Activated CD4-positive, CD25-positive, alpha-beta regulatory T cell treated with anti-CD3 and anti-CD28 coated beads, Interleukin-2, amount 50 U/mL, for 72 hours (primary cell): ENCODE data around the gene ZNF319.
A peak's percentile ranks its signal among the peaks of the same experiment; 100 is the strongest.
"Not testable (repeated sequence)": the region's sequence is repeated elsewhere in the genome, so short reads cannot be mapped to it uniquely, and the experiment has no call there.

ENCODE experiments used
- DNase-seq: peaks from one replicate; pipeline ENCODE4 v3.0.0; 2021

The ZNF319 gene

GRCh38 chr16:58020628-58021521, 20.4 kb upstream of the ZNF319 start:
- peak; percentile 56 for DNase-seq

- no peak for DNase-seq
These were observed 19.5 kb upstream of the ZNF319 start for GRCh38 chr16:58019866-58020538.

GRCh38 chr16:58018803-58019202, 18.3 kb upstream of the ZNF319 start:
- no peak for DNase-seq

- DNase-seq: no peak
These were observed 16.5 kb upstream of the ZNF319 start for GRCh38 chr16:58016840-58017446.

GRCh38 chr16:58013201-58013956, 12.9 kb upstream of the ZNF319 start:
- DNase-seq: no peak

- no peak for DNase-seq
These were observed 12.0 kb upstream of the ZNF319 start for GRCh38 chr16:58012481-58012880.

GRCh38 chr16:58011652-58012051, 11.2 kb upstream of the ZNF319 start:
- no peak for DNase-seq

- DNase-seq: no peak
These were observed 10.4 kb upstream of the ZNF319 start for GRCh38 chr16:58010886-58011285.

- DNase-seq: no peak
These were observed 9.5 kb upstream of the ZNF319 start for GRCh38 chr16:58009856-58010416.

GRCh38 chr16:58004736-58005135, 4.3 kb upstream of the ZNF319 start:
- not testable (repeated sequence) for DNase-seq

- DNase-seq: no peak
These were observed 2.5 kb upstream of the ZNF319 start for GRCh38 chr16:58002936-58003335.

- no peak for DNase-seq
These were observed 1.9 kb upstream of the ZNF319 start for GRCh38 chr16:58002416-58002800.

- no peak for DNase-seq
These were observed 1.4 kb upstream of the ZNF319 start for GRCh38 chr16:58001781-58002415.

GRCh38 chr16:58000706-58001676, 519 bp upstream of the ZNF319 start, which contains the start of gene USB1:
USB1 (plus strand) TSS chr16:58001407; CDS start chr16:58001484, 77 bp downstream.
- DNase-seq: peak; percentile 88

GRCh38 chr16:57999366-57999970, 1.0 kb downstream of the ZNF319 start:
- DNase-seq: no peak

- no peak for DNase-seq
These were observed 1.5 kb downstream of the ZNF319 start for GRCh38 chr16:57998992-57999365.

GRCh38 chr16:57998486-57998885, 2.0 kb downstream of the ZNF319 start:
- DNase-seq: no peak

GRCh38 chr16:57997528-57998265, 2.8 kb downstream of the ZNF319 start:
- DNase-seq: no peak

- DNase-seq: no peak
These were observed 3.3 kb downstream of the ZNF319 start for GRCh38 chr16:57997176-57997527.
